Endodermal cell (in vitro differentiated cells): ENCODE data around the gene RAG2. TPM values are rescaled to one million over a fixed set of nuclear protein-coding genes. Genes with fewer than 3 reads are reported as not detected.

Source experiments
- DNase-seq: peaks from one replicate; pipeline ENCODE4 v3.0.0-alpha.2; 2017
- H3K27ac ChIP-seq: 2 replicates; pipeline ENCODE4 v1.5.1; 2013; ENCODE audit warnings: mild to moderate bottlenecking, low read depth, low read length, moderate library complexity
- H3K27me3 ChIP-seq: 2 replicates; pipeline ENCODE4 v1.6.1; 2013; ENCODE audit warnings: mild to moderate bottlenecking, low read length, moderate library complexity; ENCODE audit not compliant: insufficient read depth, control insufficient read depth, poor library complexity, severe bottlenecking
- H3K36me3 ChIP-seq: 2 replicates; pipeline ENCODE4 v1.7.0; 2013; ENCODE audit warnings: mild to moderate bottlenecking, low read length, moderate library complexity; ENCODE audit not compliant: control insufficient read depth, insufficient read depth
- H3K4me1 ChIP-seq: one replicate; pipeline ENCODE4 v1.7.0; 2013; ENCODE audit warnings: low read length; ENCODE audit not compliant: control insufficient read depth, insufficient read depth
- H3K4me3 ChIP-seq: 2 replicates; pipeline ENCODE4 v1.5.1; 2013; ENCODE audit warnings: mild to moderate bottlenecking, low read length, moderate library complexity
- H3K9ac ChIP-seq: 2 replicates; pipeline ENCODE4 v1.6.1; 2013; ENCODE audit warnings: mild to moderate bottlenecking, low read length, moderate library complexity; ENCODE audit not compliant: poor library complexity, severe bottlenecking; ENCODE audit errors: extremely low read depth
- H3K9me3 ChIP-seq: 2 replicates; pipeline ENCODE4 v1.6.1; 2013; ENCODE audit warnings: mild to moderate bottlenecking, low read length, moderate library complexity; ENCODE audit not compliant: control insufficient read depth
- H3K27ac Mint-ChIP-seq: 2 replicates; pipeline ENCODE4 v1.8.0; 2020; ENCODE audit warnings: mixed read lengths
- H3K27me3 Mint-ChIP-seq: 2 replicates; pipeline ENCODE4 v1.8.0; 2021; ENCODE audit warnings: mild to moderate bottlenecking, mixed read lengths; ENCODE audit not compliant: insufficient read depth
- H3K36me3 Mint-ChIP-seq: 2 replicates; pipeline ENCODE4 v1.8.0; 2020; ENCODE audit warnings: low read depth, mixed read lengths
- H3K4me1 Mint-ChIP-seq: 2 replicates; pipeline ENCODE4 v1.8.0; 2020; ENCODE audit warnings: mixed read lengths
- H3K4me3 Mint-ChIP-seq: 2 replicates; pipeline ENCODE4 v1.8.0; 2020; ENCODE audit warnings: mild to moderate bottlenecking, moderate library complexity, mixed read lengths
- H3K9me3 Mint-ChIP-seq: 2 replicates; pipeline ENCODE4 v1.8.0; 2020; ENCODE audit warnings: mild to moderate bottlenecking, mixed read lengths
- WGBS, 2 experiments: methylation state at CpG; one replicate each; pipeline versions ENCODE4 v1.1.5 to v1.1.7; 2013; ENCODE audit warnings: missing lambda C conversion rate in 2 of 2, mixed read lengths in 1 of 2; ENCODE audit not compliant: insufficient coverage in 1 of 2, insufficient read length in 1 of 2; 5-methylcytosine and 5-hydroxymethylcytosine counted together
- total RNA-seq, 2 donors: library from RNA; stranded (reverse); fragmentation: NEBNext Ultra II Directional in 1 of 2; extraction: Animal tissue kit (Norgen Biotek cat#: 25700) in 1 of 2; gene quantifications; 2 replicates in 1 of 2; 3 replicates in 1 of 2; pipeline ENCODE4 v1.2.1, GENCODE V29; 2021
- TF ChIP-seq, protein P1 (sequence below): fragments of 200-600 bp; sonication (generic); conservative IDR thresholded peaks from 2 replicates; pipeline ENCODE4 v1.5.0; 2021; ENCODE audit warnings: antibody characterized with exemption, mild to moderate bottlenecking

RAG2 gene
- total RNA-seq, 2 donors from 2014 or later: not detected

DNA sequence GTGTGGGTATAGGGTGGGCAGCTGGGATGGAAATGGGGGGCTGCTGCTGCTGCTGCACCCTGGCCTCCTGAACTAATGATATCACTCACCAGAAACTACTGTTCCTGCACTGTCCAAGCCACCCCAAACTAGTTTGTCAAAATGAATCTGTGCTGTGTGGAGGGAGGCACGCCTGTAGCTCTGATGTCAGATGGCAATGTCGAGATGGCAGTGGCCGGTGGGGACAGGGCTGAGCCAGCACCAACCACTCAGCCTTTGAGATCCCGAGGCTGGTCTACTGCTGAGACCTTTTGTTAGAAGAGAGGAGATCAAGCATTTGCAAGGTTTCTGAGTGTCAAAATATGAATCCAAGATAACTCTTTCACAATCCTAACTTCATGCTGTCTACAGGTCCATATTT is 28.9 kb downstream of the RAG2 start:
- TF ChIP-seq, protein P1, sequence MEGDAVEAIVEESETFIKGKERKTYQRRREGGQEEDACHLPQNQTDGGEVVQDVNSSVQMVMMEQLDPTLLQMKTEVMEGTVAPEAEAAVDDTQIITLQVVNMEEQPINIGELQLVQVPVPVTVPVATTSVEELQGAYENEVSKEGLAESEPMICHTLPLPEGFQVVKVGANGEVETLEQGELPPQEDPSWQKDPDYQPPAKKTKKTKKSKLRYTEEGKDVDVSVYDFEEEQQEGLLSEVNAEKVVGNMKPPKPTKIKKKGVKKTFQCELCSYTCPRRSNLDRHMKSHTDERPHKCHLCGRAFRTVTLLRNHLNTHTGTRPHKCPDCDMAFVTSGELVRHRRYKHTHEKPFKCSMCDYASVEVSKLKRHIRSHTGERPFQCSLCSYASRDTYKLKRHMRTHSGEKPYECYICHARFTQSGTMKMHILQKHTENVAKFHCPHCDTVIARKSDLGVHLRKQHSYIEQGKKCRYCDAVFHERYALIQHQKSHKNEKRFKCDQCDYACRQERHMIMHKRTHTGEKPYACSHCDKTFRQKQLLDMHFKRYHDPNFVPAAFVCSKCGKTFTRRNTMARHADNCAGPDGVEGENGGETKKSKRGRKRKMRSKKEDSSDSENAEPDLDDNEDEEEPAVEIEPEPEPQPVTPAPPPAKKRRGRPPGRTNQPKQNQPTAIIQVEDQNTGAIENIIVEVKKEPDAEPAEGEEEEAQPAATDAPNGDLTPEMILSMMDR: no peak
- DNase-seq: no peak
- Mint-ChIP-seq H3K27ac (no peak overlapping the region), H3K27me3 (peaks cover 10% of the 10 kb centered on the region), H3K4me1 (peaks cover 3% of the 10 kb centered on the region), H3K4me3 (no peak overlapping the region), H3K36me3 (no peaks in the 10 kb centered on the region), H3K9me3 (no peaks in the 10 kb centered on the region)
- peaks cover 49% of the 10 kb centered on the region for H3K27me3 ChIP-seq
- no peaks in the 10 kb centered on the region for H3K36me3 ChIP-seq
- H3K9ac ChIP-seq: no peak overlapping the region
- no peaks in the 10 kb centered on the region for H3K4me1 ChIP-seq
- WGBS, 2 experiments: 79 to 90% methylated on average over 4 of the region's 4 CpGs
- H3K4me3 ChIP-seq: no peak overlapping the region
- H3K27ac ChIP-seq: no peak overlapping the region
- H3K9me3 ChIP-seq: no peaks in the 10 kb centered on the region

DNA sequence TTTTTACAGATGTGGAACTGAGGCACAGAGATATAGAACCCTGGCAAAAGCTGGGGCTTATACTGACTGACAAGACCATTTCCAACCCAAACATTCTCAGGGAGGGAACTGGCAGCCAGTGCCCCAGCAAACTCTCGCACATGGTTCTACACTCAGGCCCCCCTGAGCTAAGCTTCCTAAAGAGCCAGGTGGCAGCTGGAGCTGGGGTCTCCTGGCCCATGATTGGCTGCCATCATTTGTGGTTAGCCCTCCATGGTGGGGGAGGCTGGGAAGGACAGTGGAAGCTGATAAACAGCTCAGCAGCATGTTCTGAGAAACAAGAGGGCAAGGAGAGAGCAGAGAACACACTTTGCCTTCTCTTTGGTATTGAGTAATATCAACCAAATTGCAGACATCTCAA is 30.3 kb downstream of the RAG2 start, which contains the start of gene RAG1:
Gene RAG1, plus strand, starts transcription at position 314 of the 400 bp plus-strand sequence. CDS start 5,298 bp downstream, outside the sequence.
- Mint-ChIP-seq H3K9me3 (no peaks in the 10 kb centered on the region), H3K36me3 (no peaks in the 10 kb centered on the region), H3K27ac (no peak within 1 kb of the TSS), H3K4me3 (no peak within 1 kb of the TSS), H3K4me1 (peaks cover 5% of the 10 kb centered on the region), H3K27me3 (peaks cover 14% of the 10 kb centered on the region)
- Histone ChIP-seq H3K9me3 (no peaks in the 10 kb centered on the region), H3K9ac (no peak within 1 kb of the TSS), H3K4me3 (no peak within 1 kb of the TSS), H3K27ac (no peak within 1 kb of the TSS), H3K36me3 (no peaks in the 10 kb centered on the region), H3K27me3 (peaks cover 61% of the 10 kb centered on the region), H3K4me1 (no peaks in the 10 kb centered on the region)
- 88% methylated on average over 1 of the region's 1 CpG; no CpG with 5 or more reads in 1 of the 2 experiments for WGBS, 2 experiments
- no peak for DNase-seq
- TF ChIP-seq, protein P1: no peak

DNA sequence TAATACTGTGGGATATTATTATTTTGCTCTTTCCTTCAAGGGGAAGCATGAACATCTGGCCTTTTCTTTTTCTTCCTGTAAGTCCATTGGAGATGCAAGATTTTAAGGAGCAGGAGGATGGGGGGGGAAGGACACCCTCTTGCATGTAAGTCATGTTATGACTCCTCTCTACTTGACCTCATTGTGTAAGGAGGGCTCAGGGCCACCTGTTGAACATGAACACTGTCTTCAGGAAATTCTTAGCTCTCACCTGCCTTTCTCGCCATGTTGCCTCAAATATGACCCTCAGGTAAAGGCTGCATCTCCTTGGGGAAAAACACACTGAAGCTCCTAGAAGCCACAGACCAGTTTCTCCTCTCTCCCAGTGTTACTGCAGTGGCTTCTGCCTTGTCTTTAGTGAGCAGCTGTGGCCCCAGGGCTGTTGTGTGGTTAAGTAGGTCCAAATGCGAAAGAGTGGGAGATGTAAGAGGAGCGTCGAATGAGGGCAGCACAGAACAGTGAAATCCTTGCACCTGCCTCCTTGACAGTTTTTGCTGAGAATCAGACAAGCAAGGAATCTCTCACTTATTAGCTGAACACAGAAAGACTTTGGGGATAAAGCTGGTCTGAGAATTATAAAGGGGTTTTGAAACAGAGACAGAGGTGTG is 31.5 kb downstream of the RAG2 start:
- Mint-ChIP-seq H3K4me1 (peaks cover 8% of the 10 kb centered on the region), H3K27ac (no peak overlapping the region), H3K9me3 (no peaks in the 10 kb centered on the region), H3K4me3 (no peak overlapping the region), H3K36me3 (no peaks in the 10 kb centered on the region), H3K27me3 (peaks cover 15% of the 10 kb centered on the region)
- 85 to 93% methylated on average over 2 to 4 of the region's 4 CpGs for WGBS, 2 experiments
- Histone ChIP-seq H3K27me3 (peaks cover 55% of the 10 kb centered on the region), H3K27ac (no peak overlapping the region), H3K36me3 (no peaks in the 10 kb centered on the region), H3K4me1 (peaks cover 5% of the 10 kb centered on the region), H3K9ac (no peak overlapping the region), H3K9me3 (no peaks in the 10 kb centered on the region), H3K4me3 (no peak overlapping the region)
- TF ChIP-seq, protein P1: no peak
- no peak for DNase-seq
